HCT116 (cell line): ENCODE results near the gene THNSL1. TPM values are rescaled to one million over a fixed set of nuclear protein-coding genes. Genes with fewer than 3 reads are reported as not detected.

Experiments used
- ATAC-seq: fragments of 200-7000 bp; cut with Tn5 transposase; 2 replicates; pipeline ENCODE4 v1.9.1; 2020; ENCODE audit warnings: mild to moderate bottlenecking, moderate library complexity
- BruUV-seq: library from RNA; stranded (reverse); fragments of 400-500 nt; replicated peaks from 2 replicates; lab custom pipeline; 2021; lab: Mats Ljungman, UMichigan
- CTCF ChIA-PET: fragments of 300-600 bp; sonication (Branson Sonifier 250); formaldehyde crosslinking; loops from one replicate; lab custom pipeline; 2021; ENCODE audit warnings: antibody characterized with exemption; lab: Charles Lee
- POLR2A ChIA-PET: fragments of 300-600, 350-600 bp; sonication (Branson Sonifier 250); formaldehyde crosslinking; loops from one replicate; lab custom pipeline; 2021; ENCODE audit warnings: antibody characterized with exemption; lab: Charles Lee
- RAD21 ChIA-PET, 2 experiments: fragments of 300-600 bp; sonication (Branson Sonifier 250); formaldehyde crosslinking; loops; one replicate each; lab custom pipeline; 2023; ENCODE audit warnings: low total read pairs in 2 of 2; ENCODE audit not compliant: uncharacterized antibody in 2 of 2, unreplicated experiment in 2 of 2, low non-redundant PET in 1 of 2; lab: Charles Lee
- DNase-seq: peaks from one replicate; pipeline ENCODE4 v3.0.0-alpha.2; 2010; ENCODE audit warnings: low read depth, low spot score
- H2AFZ ChIP-seq: fragments of 200-600 bp; shearing (Covaris generic), sonication (generic); 2 replicates; pipeline ENCODE4 v1.6.1; 2017; ENCODE audit warnings: low read depth, mixed run types, mixed read lengths, antibody characterized with exemption, low read length; ENCODE audit not compliant: poor library complexity, severe bottlenecking
- H3K27ac ChIP-seq: 2 replicates; pipeline ENCODE4 v1.5.1; 2012; ENCODE audit warnings: low read depth, low read length
- H3K27me3 ChIP-seq: fragments of 200-600 bp; sonication (generic); 2 replicates; pipeline ENCODE4 v1.6.1; 2016; ENCODE audit warnings: mixed run types, low read length, mixed read lengths; ENCODE audit not compliant: insufficient read depth
- H3K36me3 ChIP-seq, 2 experiments: fragments of 200-500 bp in 1 of 2; fragments of 200-600 bp in 1 of 2; sonication (Bioruptor generic) in 1 of 2; sonication (generic) in 1 of 2; 2 replicates each; pipeline versions ENCODE4 v1.5.1 to v1.6.1; 2014 to 2016; ENCODE audit warnings: low read length in 2 of 2, inconsistent platforms in 1 of 2, mixed read lengths in 1 of 2, mixed run types in 1 of 2; ENCODE audit not compliant: insufficient read depth in 2 of 2, control insufficient read depth in 1 of 2
- H3K4me1 ChIP-seq, 2 experiments: fragments of 200-600 bp in 1 of 2; sonication (generic) in 1 of 2; 2 replicates each; pipeline versions ENCODE4 v1.5.1 to v1.6.1; 2012 to 2017; ENCODE audit warnings: low read length in 2 of 2, inconsistent platforms in 1 of 2, mild to moderate bottlenecking in 1 of 2, mixed read lengths in 1 of 2, mixed run types in 1 of 2, moderate library complexity in 1 of 2; ENCODE audit not compliant: insufficient read depth in 2 of 2, control insufficient read depth in 1 of 2
- H3K4me2 ChIP-seq: fragments of 200-600 bp; sonication (generic); 2 replicates; pipeline ENCODE4 v1.6.1; 2017; ENCODE audit warnings: mixed run types, low read length, mixed read lengths
- H3K4me3 ChIP-seq, 2 experiments: fragments of 200-600 bp in 1 of 2; sonication (generic) in 1 of 2; replicated peaks in 1 of 2; 2 replicates each; pipeline ENCODE4 v1.5.1; 2011 to 2016; ENCODE audit warnings: low read length in 2 of 2, control low read depth in 1 of 2, low read depth in 1 of 2, mild to moderate bottlenecking in 1 of 2, mixed read lengths in 1 of 2, mixed run types in 1 of 2
- H3K79me2 ChIP-seq: fragments of 200-600 bp; sonication (generic); 2 replicates; pipeline ENCODE4 v1.6.1; 2017; ENCODE audit warnings: mild to moderate bottlenecking, mixed run types, low read length, moderate library complexity, mixed read lengths; ENCODE audit not compliant: insufficient read depth
- H3K9ac ChIP-seq: fragments of 200-600 bp; sonication (generic); 2 replicates; pipeline ENCODE4 v1.6.1; 2016; ENCODE audit warnings: low read length, mixed read lengths
- H3K9me2 ChIP-seq: fragments of 200-600 bp; sonication (generic), shearing (Covaris generic); 2 replicates; pipeline ENCODE4 v1.6.1; 2017; ENCODE audit warnings: mixed run types, mild to moderate bottlenecking, moderate library complexity; ENCODE audit not compliant: insufficient read depth
- H3K9me3 ChIP-seq, 2 experiments: fragments of 200-500 bp in 1 of 2; fragments of 200-600 bp in 1 of 2; sonication (Bioruptor generic) in 1 of 2; sonication (generic) in 1 of 2; 2 replicates each; pipeline ENCODE4 v1.6.1; 2014 to 2017; ENCODE audit warnings: low read length in 2 of 2, mixed read lengths in 2 of 2, inconsistent platforms in 1 of 2, low read depth in 1 of 2, mild to moderate bottlenecking in 1 of 2, mixed run types in 1 of 2, moderate library complexity in 1 of 2; ENCODE audit not compliant: control insufficient read depth in 1 of 2, insufficient read depth in 1 of 2
- H4K20me1 ChIP-seq: fragments of 200-600 bp; sonication (generic), shearing (Covaris generic); 2 replicates; pipeline ENCODE4 v1.6.1; 2017; ENCODE audit warnings: mixed run types, mild to moderate bottlenecking, moderate library complexity; ENCODE audit not compliant: insufficient read depth
- ATF3 ChIP-seq: IDR thresholded peaks from 2 replicates; pipeline ENCODE4 v1.6.1; 2012
- CBX3 ChIP-seq: IDR thresholded peaks from 2 replicates; pipeline ENCODE4 v1.6.1; 2012; ENCODE audit warnings: low read depth
- CEBPB ChIP-seq: IDR thresholded peaks from 2 replicates; pipeline ENCODE4 v1.6.1; 2012; ENCODE audit warnings: low read depth
- JUND ChIP-seq: IDR thresholded peaks from 2 replicates; pipeline ENCODE4 v1.6.1; 2012
- REST ChIP-seq: IDR thresholded peaks from 2 replicates; pipeline ENCODE4 v1.6.1; 2012; ENCODE audit warnings: low read depth
- SRF ChIP-seq: IDR thresholded peaks from 2 replicates; pipeline ENCODE4 v1.6.1; 2012; ENCODE audit warnings: low read depth
- ZBTB33 ChIP-seq: IDR thresholded peaks from 2 replicates; pipeline ENCODE4 v1.6.1; 2011; ENCODE audit warnings: mild to moderate bottlenecking, low read length, moderate library complexity; ENCODE audit not compliant: insufficient replicate concordance; ENCODE audit errors: extremely low read depth
- ZFX ChIP-seq: fragments of 450-650 bp; IDR thresholded peaks from 2 replicates; pipeline ENCODE4 v1.6.1; 2017
- ZNF274 ChIP-seq: fragments of 200-500 bp; sonication (Bioruptor generic); IDR thresholded peaks from 2 replicates; pipeline ENCODE4 v1.6.1; 2014; ENCODE audit warnings: mild to moderate bottlenecking, low read depth, low read length, inconsistent platforms
- intact Hi-C: fragments of 100-400 bp; cut with micrococcal nuclease; formaldehyde crosslinking; loops from 2 replicates; pipeline ENCODE4 v1.10.0; 2022
- total RNA-seq: library from RNA; stranded (reverse); gene quantifications from one replicate; pipeline ENCODE4 v1.2.1, GENCODE V29; 2021; ENCODE audit not compliant: unreplicated experiment

THNSL1 gene
- total RNA-seq, 1 experiment from 2014 or later, result 7.7 TPM

GRCh38 chr10:25046641-25047040, 30.2 kb downstream of the THNSL1 start:
- intact Hi-C loops, result no loop called here
- Histone ChIP-seq H3K4me1 (no peaks in the 10 kb centered on the region), H3K9me2 (no peaks in the 10 kb centered on the region), H3K9ac (no peak overlapping the region), H3K4me2 (no peak overlapping the region), H3K36me3 (no peaks in the 10 kb centered on the region), H3K4me3 (no peak overlapping the region), H3K27ac (no peak overlapping the region), H4K20me1 (no peaks in the 10 kb centered on the region), H3K27me3 (no peaks in the 10 kb centered on the region), H3K9me3 (no peaks in the 10 kb centered on the region), H2AFZ (no peak overlapping the region), H3K79me2 (no peaks in the 10 kb centered on the region)
- RAD21 ChIA-PET, result no interaction called here
- DNase-seq, result no peak
- no peak for ATAC-seq
- POLR2A ChIA-PET, result no interaction called here
- TF ChIP-seq SRF (no peak), CEBPB (no peak), ZNF274 (no peak), ATF3 (no peak), CBX3 (no peak), ZBTB33 (no peak), REST (no peak), JUND (no peak), ZFX (no peak)
- CTCF ChIA-PET, result no interaction called here
- BruUV-seq, result no TSS peak
